H1 (cell line): ENCODE results near the gene CTTNBP2NL. TPM values are rescaled to one million over a fixed set of nuclear protein-coding genes. Genes with fewer than 3 reads are reported as not detected.

ENCODE experiments used
- CTCF ChIA-PET: fragments of 300-600 bp; sonication (Branson Sonifier 250); formaldehyde crosslinking; loops from one replicate; lab custom pipeline; 2021; ENCODE audit not compliant: partially characterized antibody; lab: Charles Lee
- POLR2A ChIA-PET: fragments of 300-600 bp; sonication (Branson Sonifier 250); formaldehyde crosslinking; loops from one replicate; lab custom pipeline; 2021; ENCODE audit warnings: inconsistent platforms; ENCODE audit not compliant: partially characterized antibody; lab: Charles Lee
- DNase-seq, 2 experiments: peaks; one replicate each; pipeline versions ENCODE4 v3.0.0 to v3.0.0-alpha.2; 2010 to 2022; ENCODE audit warnings: low spot score in 2 of 2, low read depth in 1 of 2, mixed read lengths in 1 of 2
- FAIRE-seq: peaks from 2 replicates; lab custom pipeline; 2011; peaks lifted over from hg19 to GRCh38; lab: Jason Lieb, UNC
- H2AFZ ChIP-seq: 2 replicates; pipeline ENCODE4 v1.8.1; 2012; ENCODE audit warnings: low read length, inconsistent platforms
- H2AK5ac ChIP-seq: 2 replicates; pipeline ENCODE4 v1.6.1; 2013; ENCODE audit warnings: low read depth, low read length
- H2BK120ac ChIP-seq: replicated peaks from 2 replicates; pipeline ENCODE3; 2013; ENCODE audit warnings: low read depth, low read length, inconsistent platforms
- H2BK12ac ChIP-seq: 2 replicates; pipeline ENCODE4 v1.6.1; 2013; ENCODE audit warnings: low read depth, low read length
- H2BK15ac ChIP-seq: 2 replicates; pipeline ENCODE4 v1.6.1; 2013; ENCODE audit warnings: low read length
- H2BK20ac ChIP-seq: 2 replicates; pipeline ENCODE4 v1.6.1; 2013; ENCODE audit warnings: low read length
- H2BK5ac ChIP-seq: 2 replicates; pipeline ENCODE4 v1.6.1; 2013; ENCODE audit warnings: low read depth, low read length
- H3K14ac ChIP-seq: 2 replicates; pipeline ENCODE4 v1.6.1; 2013; ENCODE audit warnings: inconsistent platforms; ENCODE audit not compliant: insufficient read length
- H3K18ac ChIP-seq: 2 replicates; pipeline ENCODE4 v1.6.1; 2013; ENCODE audit warnings: low read length; ENCODE audit errors: extremely low read depth
- H3K23ac ChIP-seq: 2 replicates; pipeline ENCODE4 v1.6.1; 2013; ENCODE audit warnings: inconsistent platforms; ENCODE audit not compliant: insufficient read length
- H3K23me2 ChIP-seq: 2 replicates; pipeline ENCODE4 v1.6.1; 2013; ENCODE audit warnings: low read depth, low read length
- H3K27ac ChIP-seq: 2 replicates; pipeline ENCODE4 v1.6.1; 2011; ENCODE audit warnings: low read depth, low read length, inconsistent platforms
- H3K27me3 ChIP-seq, 4 experiments: replicated peaks in 1 of 4; 1 replicate in 1 of 4; 2 replicates in 3 of 4; pipeline versions ENCODE4 v1.6.1 to v1.8.1; 2011 to 2013; ENCODE audit warnings: low read length in 3 of 4, mild to moderate bottlenecking in 3 of 4, inconsistent platforms in 2 of 4, mixed read lengths in 2 of 4, moderate library complexity in 1 of 4; ENCODE audit not compliant: control insufficient read depth in 3 of 4, insufficient read depth in 3 of 4; ENCODE audit errors: extremely low read depth in 1 of 4
- H3K36me3 ChIP-seq, 4 experiments: 2 replicates each; pipeline versions ENCODE4 v1.6.1 to v1.8.1; 2011 to 2013; ENCODE audit warnings: mild to moderate bottlenecking in 4 of 4, low read length in 3 of 4, moderate library complexity in 2 of 4, control low read depth in 1 of 4, inconsistent platforms in 1 of 4; ENCODE audit not compliant: insufficient read depth in 4 of 4, control insufficient read depth in 2 of 4
- H3K4ac ChIP-seq: replicated peaks from 2 replicates; pipeline ENCODE3; 2013; ENCODE audit warnings: low read length, low read depth, mixed read lengths, inconsistent platforms; ENCODE audit not compliant: insufficient read length
- H3K4me1 ChIP-seq, 4 experiments: replicated peaks in 1 of 4; 1 replicate in 1 of 4; 2 replicates in 3 of 4; pipeline versions ENCODE4 v1.6.1 to v1.8.1; 2011 to 2013; ENCODE audit warnings: low read length in 3 of 4, inconsistent platforms in 2 of 4, mixed read lengths in 1 of 4; ENCODE audit not compliant: insufficient read depth in 4 of 4, control insufficient read depth in 3 of 4
- H3K4me2 ChIP-seq, 2 experiments: 2 replicates each; pipeline versions ENCODE4 v1.6.1 to v1.8.1; 2011 to 2013; ENCODE audit warnings: low read depth in 2 of 2, low read length in 2 of 2, control low read depth in 1 of 2, inconsistent platforms in 1 of 2, mild to moderate bottlenecking in 1 of 2; ENCODE audit not compliant: insufficient read depth in 1 of 2
- H3K4me3 ChIP-seq, 4 experiments: fragments of 200-600, 300-600 bp in 1 of 4; sonication (generic), shearing (Covaris generic), sonication (Bioruptor Twin) in 1 of 4; 2 replicates each; pipeline versions ENCODE4 v1.5.1 to v1.8.1; 2011 to 2016; ENCODE audit warnings: low read length in 4 of 4, low read depth in 3 of 4, control low read depth in 2 of 4, inconsistent platforms in 2 of 4, mild to moderate bottlenecking in 2 of 4, mixed read lengths in 1 of 4, moderate library complexity in 1 of 4; ENCODE audit not compliant: insufficient read depth in 2 of 4; ENCODE audit errors: extremely low read depth in 1 of 4
- H3K56ac ChIP-seq: replicated peaks from 2 replicates; pipeline ENCODE3; 2013; ENCODE audit warnings: low read depth, mild to moderate bottlenecking, mixed read lengths, low read length, inconsistent platforms; ENCODE audit not compliant: insufficient read length
- H3K79me1 ChIP-seq: 2 replicates; pipeline ENCODE4 v1.6.1; 2013; ENCODE audit warnings: low read depth, low read length, control low read depth
- H3K79me2 ChIP-seq, 2 experiments: 2 replicates each; pipeline versions ENCODE4 v1.6.1 to v1.8.1; 2012 to 2013; ENCODE audit warnings: low read length in 2 of 2, mild to moderate bottlenecking in 2 of 2, inconsistent platforms in 1 of 2; ENCODE audit not compliant: insufficient read depth in 2 of 2, control insufficient read depth in 1 of 2
- H3K9ac ChIP-seq, 4 experiments: replicated peaks in 1 of 4; 1 replicate in 1 of 4; 2 replicates in 3 of 4; pipeline versions ENCODE4 v1.6.1 to v1.8.1; 2011 to 2013; ENCODE audit warnings: low read depth in 3 of 4, low read length in 3 of 4, control low read depth in 2 of 4, mild to moderate bottlenecking in 2 of 4, moderate library complexity in 2 of 4, inconsistent platforms in 1 of 4; ENCODE audit errors: extremely low read depth in 1 of 4
- H3K9me3 ChIP-seq, 2 experiments: 2 replicates each; pipeline versions ENCODE4 v1.6.1 to v1.8.1; 2012 to 2013; ENCODE audit warnings: mild to moderate bottlenecking in 2 of 2, moderate library complexity in 2 of 2, control low read depth in 1 of 2, inconsistent platforms in 1 of 2, low read depth in 1 of 2, low read length in 1 of 2, mixed read lengths in 1 of 2; ENCODE audit not compliant: insufficient read depth in 2 of 2
- H4K20me1 ChIP-seq, 2 experiments: replicated peaks in 1 of 2; 2 replicates each; pipeline versions ENCODE3 to v1.8.1; 2011 to 2013; ENCODE audit warnings: inconsistent platforms in 2 of 2, low read length in 2 of 2, mild to moderate bottlenecking in 1 of 2; ENCODE audit not compliant: insufficient read depth in 2 of 2, control insufficient read depth in 1 of 2
- H4K5ac ChIP-seq: 2 replicates; pipeline ENCODE4 v1.6.1; 2013; ENCODE audit warnings: low read length, low read depth, mixed read lengths, inconsistent platforms; ENCODE audit not compliant: insufficient read length
- H4K8ac ChIP-seq: 2 replicates; pipeline ENCODE4 v1.8.0; 2013; ENCODE audit warnings: mild to moderate bottlenecking, moderate library complexity, low read length, inconsistent platforms; ENCODE audit not compliant: insufficient read depth; ENCODE audit errors: extremely low read depth
- H4K91ac ChIP-seq: replicated peaks from 2 replicates; pipeline ENCODE3; 2013; ENCODE audit warnings: low read length, mixed read lengths, inconsistent platforms; ENCODE audit not compliant: insufficient read length
- CHD1 ChIP-seq: IDR thresholded peaks from 2 replicates; pipeline ENCODE4 v1.6.1; 2012; ENCODE audit warnings: low read depth, low read length, improper control_type of control experiment
- CREB1 ChIP-seq: IDR thresholded peaks from 2 replicates; pipeline ENCODE4 v1.6.1; 2012; ENCODE audit warnings: inconsistent platforms
- POU5F1 ChIP-seq: IDR thresholded peaks from 2 replicates; pipeline ENCODE4 v1.6.1; 2011; ENCODE audit warnings: low read depth, mild to moderate bottlenecking, low read length, moderate library complexity
- RBBP5 ChIP-seq: IDR thresholded peaks from 2 replicates; pipeline ENCODE4 v1.7.1; 2012; ENCODE audit warnings: low read depth, mild to moderate bottlenecking, inconsistent platforms, low read length, moderate library complexity, borderline replicate concordance
- RFX5 ChIP-seq: IDR thresholded peaks from 2 replicates; pipeline ENCODE4 v1.6.1; 2011; ENCODE audit warnings: low read depth, low read length, improper control_type of control experiment, borderline replicate concordance
- RNF2 ChIP-seq: fragments of 200-900, 300-1000 bp; sonication (generic); IDR thresholded peaks from 2 replicates; pipeline ENCODE4 v1.7.1; 2016; ENCODE audit warnings: borderline replicate concordance, low read depth, mild to moderate bottlenecking, antibody characterized with exemption, low read length; ENCODE audit not compliant: poor library complexity, severe bottlenecking; ENCODE audit errors: missing control alignments
- RXRA ChIP-seq: IDR thresholded peaks from 2 replicates; pipeline ENCODE4 v1.6.1; 2011; ENCODE audit warnings: low read depth, mild to moderate bottlenecking, low read length, moderate library complexity; ENCODE audit not compliant: insufficient read depth
- SP1 ChIP-seq: IDR thresholded peaks from 2 replicates; pipeline ENCODE4 v1.6.1; 2011; ENCODE audit warnings: low read depth, low read length
- YY1 ChIP-seq: IDR thresholded peaks from 2 replicates; pipeline ENCODE4 v1.6.1; 2011; ENCODE audit warnings: low read depth, mild to moderate bottlenecking, low read length
- WGBS, 2 experiments: shearing (Covaris generic) in 1 of 2; methylation state at CpG; one replicate each; pipeline versions ENCODE4 v1.1.6 to v1.1.7; 2013 to 2015; ENCODE audit warnings: low lambda C conversion rate in 2 of 2, mixed read lengths in 2 of 2, inconsistent platforms in 1 of 2, low coverage in 1 of 2, missing lambda C conversion rate in 1 of 2; ENCODE audit not compliant: insufficient replicate concordance in 2 of 2, insufficient coverage in 1 of 2, insufficient read length in 1 of 2; ENCODE audit errors: extremely low coverage in 1 of 2, missing lambda C conversion rate in 1 of 2; 5-methylcytosine and 5-hydroxymethylcytosine counted together
- polyA plus RNA-seq, 7 experiments: library from polyadenylated mRNA; depleted of rRNA in 3 of 7; stranded (reverse) in 5 of 7; unstranded in 2 of 7; fragments of >200 nt in 5 of 7; fragments of 200-250 nt in 2 of 7; gene quantifications; 1 replicate in 5 of 7; 2 replicates in 1 of 7; 4 replicates in 1 of 7; pipeline versions ENCODE4 v1.2.1 to v1.2.3, GENCODE V29; 2011 to 2013; ENCODE audit warnings: missing spikeins in 2 of 7, mixed read lengths in 2 of 7
- total RNA-seq: library from RNA; stranded (reverse); fragmentation: NEBNext Ultra II Directional; extraction: Animal tissue kit (Norgen Biotek cat#: 25700); gene quantifications from 2 replicates; pipeline ENCODE4 v1.2.1, GENCODE V29; 2021

The CTTNBP2NL gene
- total and polyA plus RNA-seq, 2 of the 8 experiments (the other 6 are each of a cell fraction or from before 2014, with no cell fraction given): 6.4 to 35.1 TPM

- H3K4me2 ChIP-seq: no peak overlapping the region
- CTCF ChIA-PET: interaction anchor here (1.2 kb wide), 1 partner anchor 34 kb away, joined by 3 read pairs; no protein-coding TSS in a partner anchor
- no peak overlapping the region for H2BK5ac ChIP-seq
These were observed 110.3 kb downstream of the CTTNBP2NL start for GRCh38 chr1:112506306-112506705.

More at GRCh38 chr1:112506306-112506705, 110.3 kb downstream of the CTTNBP2NL start:
- Histone ChIP-seq H3K56ac (no peak overlapping the region), H3K27ac (no peak overlapping the region), H3K79me1 (no peaks in the 10 kb centered on the region), H2AFZ (no peak overlapping the region), H3K27me3 (peaks cover 41 to 97% (median 86%) of the 10 kb centered on the region in 4 experiments), H4K5ac (no peak overlapping the region), H3K23me2 (peaks cover 22% of the 10 kb centered on the region), H3K9ac (no peak overlapping the region), H4K91ac (no peak overlapping the region), H3K4ac (no peak overlapping the region), H2AK5ac (no peak overlapping the region), H3K14ac (no peak overlapping the region), H4K8ac (no peak overlapping the region), H2BK12ac (no peak overlapping the region), H3K79me2 (no peaks in the 10 kb centered on the region), H3K4me3 (no peak overlapping the region), H4K20me1 (peaks cover 0 to 3% of the 10 kb centered on the region in 2 experiments), H3K9me3 (no peaks in the 10 kb centered on the region), H3K23ac (no peak overlapping the region), H2BK20ac (no peak overlapping the region), H3K36me3 (no peaks in the 10 kb centered on the region; a peak in 1 of 8 replicates)
- DNase-seq: no peak
- POLR2A ChIA-PET: interaction anchor here (0.5 kb wide), 1 partner anchor 129 kb away, joined by 3 read pairs; no protein-coding TSS in a partner anchor
- TF ChIP-seq RFX5 (no peak), POU5F1 (no peak), SP1 (no peak), RNF2 (no peak), CREB1 (no peak), RBBP5 (no peak), CHD1 (no peak), YY1 (no peak), RXRA (no peak)
- TF ChIP-seq, all 59 proteins: peak for 0
- WGBS, 2 experiments: 100% methylated on average over 2 of the region's 2 CpGs; no CpG with 5 or more reads in 1 of the 2 experiments
- no peak overlapping the region for H2BK15ac ChIP-seq
- H3K4me1 ChIP-seq: peaks cover 6 to 25% (median 10%) of the 10 kb centered on the region in 4 experiments; a peak in 6 of 7 replicates
- FAIRE-seq: no peak
- no peak overlapping the region for H3K18ac ChIP-seq
- no peak overlapping the region for H2BK120ac ChIP-seq
